ENCODE measurements around the gene TEX10. TPM values are rescaled to one million over a fixed set of nuclear protein-coding genes. Genes with fewer than 3 reads are reported as not detected.

The TEX10 gene
- total RNA-seq, 1 experiment from 2014 or later, result 17.7 TPM

- no TSS peak for BruUV-seq (replicated peaks)
- H3K4me1 Mint-ChIP-seq (ENCODE audit: low read depth, unreplicated experiment), result no peaks in the 10 kb centered on the region
- CTCF ChIA-PET, result no interaction called here
- intact Hi-C loops (cut with micrococcal nuclease; ENCODE audit: unreplicated experiment), result no loop called here
- H3K27me3 Mint-ChIP-seq (ENCODE audit: unreplicated experiment), result no peaks in the 10 kb centered on the region
- H3K27ac Mint-ChIP-seq (ENCODE audit: unreplicated experiment), result no peak overlapping the region
- no peak overlapping the region for H3K4me3 Mint-ChIP-seq (ENCODE audit: low read depth, unreplicated experiment)
- no peaks in the 10 kb centered on the region for H3K9me3 Mint-ChIP-seq (ENCODE audit: low read depth, unreplicated experiment)
- peaks cover 4% of the 10 kb centered on the region for H3K36me3 Mint-ChIP-seq (ENCODE audit: insufficient read depth, unreplicated experiment)
- no peak for DNase-seq
- TF ChIP-seq CTCF (IDR thresholded peaks at IDR 0.05; ENCODE audit: unreplicated experiment), result no peak
Measured at GRCh38 chr9:100282388-100282719, 70.4 kb downstream of the TEX10 start.

- CTCF ChIA-PET, result interaction anchor here (0.7 kb wide), 1 partner anchor 1277 kb away, joined by 3 read pairs; no protein-coding TSS in a partner anchor
- no peaks in the 10 kb centered on the region for H3K4me1 Mint-ChIP-seq (ENCODE audit: low read depth, unreplicated experiment)
- no peak for DNase-seq
- peaks cover 4% of the 10 kb centered on the region for H3K36me3 Mint-ChIP-seq (ENCODE audit: insufficient read depth, unreplicated experiment)
- no TSS peak for BruUV-seq (replicated peaks)
- no peaks in the 10 kb centered on the region for H3K27me3 Mint-ChIP-seq (ENCODE audit: unreplicated experiment)
- no peak overlapping the region for H3K4me3 Mint-ChIP-seq (ENCODE audit: low read depth, unreplicated experiment)
- no peak for TF ChIP-seq CTCF (IDR thresholded peaks at IDR 0.05; ENCODE audit: unreplicated experiment)
- no peak overlapping the region for H3K27ac Mint-ChIP-seq (ENCODE audit: unreplicated experiment)
- intact Hi-C loops (cut with micrococcal nuclease; ENCODE audit: unreplicated experiment), result no loop called here
- no peaks in the 10 kb centered on the region for H3K9me3 Mint-ChIP-seq (ENCODE audit: low read depth, unreplicated experiment)
Measured at GRCh38 chr9:100281676-100282387, 70.9 kb downstream of the TEX10 start.

DNA sequence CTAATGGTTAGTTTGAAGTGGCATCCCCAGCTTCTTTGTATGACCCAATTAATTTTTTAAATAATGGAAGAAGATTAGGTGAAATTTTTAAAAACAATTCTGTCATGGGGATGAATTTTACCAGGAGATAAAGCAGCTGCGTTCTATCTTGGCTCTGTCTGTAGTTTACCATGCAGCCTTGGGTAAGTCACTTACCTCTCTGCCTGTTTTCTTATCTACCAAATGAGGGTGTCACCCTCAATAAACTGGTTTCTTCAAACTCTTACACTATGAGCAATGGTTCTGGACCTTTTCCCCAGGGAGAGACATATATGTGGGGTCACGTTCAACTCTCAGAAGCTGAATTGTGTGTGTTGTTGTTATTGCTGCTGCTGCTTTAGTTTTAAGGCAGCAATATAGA lies 71.7 kb downstream of the TEX10 start:
- Mint-ChIP-seq H3K36me3 (ENCODE audit: insufficient read depth, unreplicated experiment) (peaks cover 4% of the 10 kb centered on the region), H3K27ac (ENCODE audit: unreplicated experiment) (no peak overlapping the region), H3K27me3 (ENCODE audit: unreplicated experiment) (no peaks in the 10 kb centered on the region), H3K4me3 (ENCODE audit: low read depth, unreplicated experiment) (no peak overlapping the region), H3K9me3 (ENCODE audit: low read depth, unreplicated experiment) (no peaks in the 10 kb centered on the region), H3K4me1 (ENCODE audit: low read depth, unreplicated experiment) (no peaks in the 10 kb centered on the region)
- CTCF ChIA-PET, result no interaction called here
- intact Hi-C loops (cut with micrococcal nuclease; ENCODE audit: unreplicated experiment), result no loop called here
- no peak for DNase-seq
- no TSS peak for BruUV-seq (replicated peaks)
- no peak for TF ChIP-seq CTCF (IDR thresholded peaks at IDR 0.05; ENCODE audit: unreplicated experiment)

DNA sequence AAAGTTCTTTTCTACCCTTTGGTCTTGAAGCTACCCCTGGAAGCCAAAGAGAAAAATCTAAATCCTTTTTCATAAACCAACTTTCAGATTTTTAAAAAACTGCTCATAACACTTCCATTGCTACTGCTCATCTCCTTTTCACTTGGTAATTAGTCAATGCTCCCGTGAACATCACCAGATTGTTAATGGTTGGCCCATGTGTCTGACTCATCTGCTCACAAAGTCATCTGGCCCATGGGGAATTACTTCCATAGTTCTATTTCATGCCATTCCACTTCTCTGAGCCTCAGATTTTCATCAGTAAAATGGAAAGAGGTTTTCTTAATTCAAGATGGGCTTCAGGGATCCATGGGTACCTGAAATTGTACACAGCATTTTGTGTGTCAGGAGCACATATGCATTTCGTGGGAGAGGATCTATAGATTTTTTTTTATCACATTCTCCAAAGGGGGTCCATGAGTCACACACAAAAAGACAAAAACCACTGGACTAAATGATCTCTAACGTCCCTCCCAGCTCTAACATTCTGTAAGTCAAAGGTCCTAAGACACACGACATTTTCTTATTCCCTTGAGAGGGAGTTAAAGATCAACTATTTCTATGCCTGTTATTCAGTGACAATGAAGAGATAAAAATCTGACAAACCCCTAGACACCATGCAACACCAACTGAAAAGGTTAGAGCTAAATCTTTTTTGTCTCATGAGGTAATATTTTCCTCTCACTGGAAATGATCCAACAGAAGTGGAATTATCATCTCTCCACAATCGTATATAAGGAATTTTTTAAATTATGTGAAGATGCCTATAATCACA lies 75.4 kb downstream of the TEX10 start:
- no TSS peak for BruUV-seq (replicated peaks)
- TF ChIP-seq CTCF (IDR thresholded peaks at IDR 0.05; ENCODE audit: unreplicated experiment), result no peak
- Mint-ChIP-seq H3K4me1 (ENCODE audit: low read depth, unreplicated experiment) (no peaks in the 10 kb centered on the region), H3K4me3 (ENCODE audit: low read depth, unreplicated experiment) (no peak overlapping the region), H3K36me3 (ENCODE audit: insufficient read depth, unreplicated experiment) (no peaks in the 10 kb centered on the region), H3K27me3 (ENCODE audit: unreplicated experiment) (no peaks in the 10 kb centered on the region), H3K27ac (ENCODE audit: unreplicated experiment) (no peak overlapping the region), H3K9me3 (ENCODE audit: low read depth, unreplicated experiment) (no peaks in the 10 kb centered on the region)
- DNase-seq, result no peak
- intact Hi-C loops (cut with micrococcal nuclease; ENCODE audit: unreplicated experiment), result no loop called here
- CTCF ChIA-PET, result no interaction called here

All from Calu3 (cell line).